ENCODE results near the gene COX7A2.

COX7A2 gene, protein sequence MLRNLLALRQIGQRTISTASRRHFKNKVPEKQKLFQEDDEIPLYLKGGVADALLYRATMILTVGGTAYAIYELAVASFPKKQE

DNA sequence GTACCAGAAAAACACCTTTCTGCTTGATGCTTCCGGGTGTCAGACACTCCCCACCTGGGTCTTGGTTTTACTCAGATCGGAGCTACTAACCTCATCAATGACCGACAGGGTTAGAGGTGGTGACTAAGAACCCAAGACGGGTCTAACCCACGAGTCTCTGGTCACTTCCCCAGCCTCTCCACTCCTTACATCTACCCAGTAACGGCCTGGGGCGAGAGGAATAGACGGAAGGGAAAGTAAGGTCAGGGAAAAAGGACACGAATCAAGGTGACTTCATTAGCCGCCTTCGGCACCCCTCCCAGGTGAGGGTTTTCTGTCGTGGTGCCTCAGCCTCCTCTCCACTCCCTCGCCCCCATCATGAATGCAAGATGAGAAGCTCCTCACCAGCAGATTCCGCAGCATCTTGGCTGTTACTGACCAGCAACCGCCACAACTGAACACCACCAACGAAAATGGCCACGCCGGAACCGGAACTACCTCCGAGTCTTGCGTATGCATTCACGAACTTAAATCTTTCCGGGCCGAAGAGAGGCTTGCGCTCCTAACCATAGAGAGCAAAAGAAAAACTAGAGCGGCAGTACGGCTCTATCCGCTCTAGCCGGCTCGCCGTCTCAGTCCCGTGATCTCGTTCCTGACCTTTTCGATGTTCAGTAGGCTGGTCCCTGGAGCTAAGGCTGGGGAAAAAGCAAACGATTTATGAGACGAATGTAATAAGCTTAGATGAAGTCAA is at the start of gene COX7A2:
Gene COX7A2, minus strand, starts transcription at position 469 of the 730 bp plus-strand sequence. Its CDS starts 67 bp downstream, at position 402.
- no peak for TF ChIP-seq CTCF (IDR thresholded peaks at IDR 0.05; ENCODE audit: low read length)
- TF ChIP-seq EZH2 (IDR thresholded peaks at IDR 0.05; ENCODE audit: borderline replicate concordance, low read length), result no peak
- 0 out of 2 replicates have a peak, but pooled peaks cover 3% of the 10 kb centered on the region for H3K27me3 ChIP-seq (ENCODE audit: insufficient read depth, low read length)
- H3K4me1 ChIP-seq (ENCODE audit: insufficient read depth, low read length, severe bottlenecking), result peaks cover 17% of the 10 kb centered on the region
- H3K9me3 ChIP-seq (ENCODE audit: low read length), result no peaks in the 10 kb centered on the region
- peak within 1 kb of the TSS; percentile 99 for H2AFZ ChIP-seq (ENCODE audit: low read length)
- no peaks in the 10 kb centered on the region for H3K9me2 ChIP-seq (ENCODE audit: low read depth, low read length)
- peak within 1 kb of the TSS; percentile 84 for H3K9ac ChIP-seq (ENCODE audit: low read length)
- peak within 1 kb of the TSS; percentile 85 for H3K4me2 ChIP-seq (ENCODE audit: low read length)
- peaks cover 28% of the 10 kb centered on the region for H3K36me3 ChIP-seq (ENCODE audit: insufficient read depth, low read length)
- peak within 1 kb of the TSS; percentile 66 for H3K27ac ChIP-seq (ENCODE audit: low read depth, low read length, poor library complexity, severe bottlenecking)
- H3F3A ChIP-seq (ENCODE audit: insufficient read depth, low read length), result peaks cover 5% of the 10 kb centered on the region; the same call in 1 of the 2 replicates
- peak within 1 kb of the TSS; percentile 87 for H3K4me3 ChIP-seq (ENCODE audit: low read depth, low read length, poor library complexity, severe bottlenecking)
- H4K20me1 ChIP-seq (ENCODE audit: insufficient read depth, low read length), result no peaks in the 10 kb centered on the region
- peaks cover 23% of the 10 kb centered on the region for H3K79me2 ChIP-seq (ENCODE audit: insufficient read depth, low read length)

- Histone ChIP-seq H3K27me3 (ENCODE audit: insufficient read depth, low read length) (no peaks in the 10 kb centered on the region), H3K27ac (ENCODE audit: low read depth, low read length, poor library complexity, severe bottlenecking) (no peak overlapping the region), H3K4me3 (ENCODE audit: low read depth, low read length, poor library complexity, severe bottlenecking) (no peak overlapping the region), H3K79me2 (ENCODE audit: insufficient read depth, low read length) (no peaks in the 10 kb centered on the region), H3F3A (ENCODE audit: insufficient read depth, low read length) (no peaks in the 10 kb centered on the region; the same call in 1 of the 2 replicates), H2AFZ (ENCODE audit: low read length) (no peak overlapping the region), H3K4me1 (ENCODE audit: insufficient read depth, low read length, severe bottlenecking) (peaks cover 3% of the 10 kb centered on the region), H3K9me3 (ENCODE audit: low read length) (no peaks in the 10 kb centered on the region), H3K4me2 (ENCODE audit: low read length) (no peak overlapping the region), H3K9ac (ENCODE audit: low read length) (no peak overlapping the region), H3K36me3 (ENCODE audit: insufficient read depth, low read length) (no peaks in the 10 kb centered on the region), H3K9me2 (ENCODE audit: low read depth, low read length) (no peaks in the 10 kb centered on the region), H4K20me1 (ENCODE audit: insufficient read depth, low read length) (no peaks in the 10 kb centered on the region)
- TF ChIP-seq CTCF (IDR thresholded peaks at IDR 0.05; ENCODE audit: low read length) (no peak), EZH2 (IDR thresholded peaks at IDR 0.05; ENCODE audit: borderline replicate concordance, low read length) (no peak)
These were observed 49.0 kb upstream of the COX7A2 start for GRCh38 chr6:75292555-75292954.

- Histone ChIP-seq H3F3A (ENCODE audit: insufficient read depth, low read length) (no peaks in the 10 kb centered on the region; the same call in 1 of the 2 replicates), H3K9me2 (ENCODE audit: low read depth, low read length) (no peaks in the 10 kb centered on the region), H3K27ac (ENCODE audit: low read depth, low read length, poor library complexity, severe bottlenecking) (no peak overlapping the region), H3K79me2 (ENCODE audit: insufficient read depth, low read length) (no peaks in the 10 kb centered on the region), H2AFZ (ENCODE audit: low read length) (no peak overlapping the region), H3K36me3 (ENCODE audit: insufficient read depth, low read length) (no peaks in the 10 kb centered on the region), H3K4me1 (ENCODE audit: insufficient read depth, low read length, severe bottlenecking) (peaks cover 11% of the 10 kb centered on the region), H3K27me3 (ENCODE audit: insufficient read depth, low read length) (no peaks in the 10 kb centered on the region), H4K20me1 (ENCODE audit: insufficient read depth, low read length) (no peaks in the 10 kb centered on the region), H3K9ac (ENCODE audit: low read length) (no peak overlapping the region), H3K4me2 (ENCODE audit: low read length) (no peak overlapping the region), H3K4me3 (ENCODE audit: low read depth, low read length, poor library complexity, severe bottlenecking) (no peak overlapping the region), H3K9me3 (ENCODE audit: low read length) (no peaks in the 10 kb centered on the region)
- TF ChIP-seq CTCF (IDR thresholded peaks at IDR 0.05; ENCODE audit: low read length), result no peak
- TF ChIP-seq EZH2 (IDR thresholded peaks at IDR 0.05; ENCODE audit: borderline replicate concordance, low read length), result no peak
These were observed 48.1 kb upstream of the COX7A2 start for GRCh38 chr6:75291744-75292143.
